ENCODE measurements around the gene APAF1. TPM values are rescaled to one million over a fixed set of nuclear protein-coding genes. Genes with fewer than 3 reads are reported as not detected.

APAF1 gene
- total RNA-seq, 4 donors from 2014 or later: 5.7 to 8.5 (median 6.5) TPM

GRCh38 chr12:98691351-98691750, 46.3 kb downstream of the APAF1 start:
- intact Hi-C loops (cut with DNase I; ENCODE audit: low total_unique reads): no loop called here
- DNase-seq (ENCODE audit: low spot score in 2 of 2): no peak
- no peak overlapping the region for H3K4me3 ChIP-seq (ENCODE audit: low read depth, poor library complexity, severe bottlenecking)
- no peak for TF ChIP-seq CTCF (IDR thresholded peaks at IDR 0.05)
- no peak for TF ChIP-seq POLR2A (IDR thresholded peaks at IDR 0.05)

DNA sequence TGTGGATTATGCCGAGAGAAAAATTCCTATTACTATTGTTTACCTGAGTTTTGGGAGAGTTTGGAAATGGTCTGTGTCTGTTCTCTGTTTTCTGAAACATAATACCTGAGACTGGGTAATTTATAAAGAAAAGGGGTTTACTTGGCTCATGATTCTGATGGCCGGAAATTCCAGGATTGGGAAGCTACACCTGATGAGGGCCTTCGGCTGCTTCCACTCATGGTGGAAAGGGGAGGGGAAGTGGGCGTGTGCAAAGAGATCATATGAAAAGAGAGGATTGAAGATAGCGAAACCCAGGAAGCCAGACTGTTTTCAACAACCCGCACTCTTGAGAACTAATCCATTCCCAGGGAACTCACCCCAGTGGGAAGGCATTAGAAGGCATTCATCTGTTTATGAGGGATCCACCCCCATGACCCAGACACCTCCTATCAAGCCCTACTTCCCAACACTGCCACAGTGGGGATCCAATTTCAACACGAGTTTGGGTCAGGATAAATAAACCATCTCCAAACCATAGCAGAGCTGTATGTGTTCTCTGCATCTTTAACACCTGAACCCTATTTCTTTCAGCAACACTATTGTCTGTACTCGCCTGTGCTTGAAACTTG, 51.1 kb downstream of the APAF1 start:
- H3K4me3 ChIP-seq (ENCODE audit: low read depth, poor library complexity, severe bottlenecking): no peak overlapping the region
- 84% methylated on average over 8 of the region's 8 CpGs for whole genome bisulfite sequencing, 2 donors
- TF ChIP-seq POLR2A (IDR thresholded peaks at IDR 0.05) (no peak), CTCF (IDR thresholded peaks at IDR 0.05) (no peak)
- intact Hi-C loops (cut with DNase I; ENCODE audit: low total_unique reads): no loop called here
- DNase-seq (ENCODE audit: low spot score in 2 of 2): no peak

DNA sequence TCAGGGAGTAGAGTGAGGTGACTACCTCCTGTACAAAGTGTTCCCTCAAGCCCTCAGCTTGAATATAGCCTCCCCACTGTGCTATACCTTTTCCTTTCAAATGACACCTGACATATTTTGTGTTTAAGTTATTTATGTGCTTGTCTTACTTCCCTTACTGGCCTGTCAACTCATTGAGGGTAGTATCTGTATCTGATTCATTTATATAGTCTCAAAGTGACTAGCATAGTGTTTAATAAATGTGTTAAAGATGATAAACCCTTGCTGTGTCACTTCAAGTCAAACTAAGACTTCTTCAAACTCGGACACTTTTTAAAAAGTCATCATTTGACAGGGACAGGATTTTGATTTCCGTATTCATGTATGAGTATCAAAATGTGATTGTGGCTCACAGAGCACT, 52.1 kb downstream of the APAF1 start:
- H3K4me3 ChIP-seq (ENCODE audit: low read depth, poor library complexity, severe bottlenecking): no peak overlapping the region
- TF ChIP-seq CTCF (IDR thresholded peaks at IDR 0.05) (no peak), POLR2A (IDR thresholded peaks at IDR 0.05) (no peak)
- intact Hi-C loops (cut with DNase I; ENCODE audit: low total_unique reads): no loop called here
- DNase-seq (ENCODE audit: low spot score in 2 of 2): no peak
- WGBS, 2 donors: 92 to 95% methylated on average over 2 of the region's 2 CpGs

- 40% methylated on average over 6 of the region's 6 CpGs for WGBS, 2 donors
- intact Hi-C loops (cut with DNase I; ENCODE audit: low total_unique reads): no loop called here
- TF ChIP-seq CTCF (IDR thresholded peaks at IDR 0.05) (no peak), POLR2A (IDR thresholded peaks at IDR 0.05) (no peak)
- no peak overlapping the region for H3K4me3 ChIP-seq (ENCODE audit: low read depth, poor library complexity, severe bottlenecking)
- DNase-seq (ENCODE audit: low spot score in 2 of 2): peak in 1 of 2 donors; percentile 17
Measured at GRCh38 chr12:98698603-98699463, 53.7 kb downstream of the APAF1 start.

- intact Hi-C loops (cut with DNase I; ENCODE audit: low total_unique reads): no loop called here
- no peak overlapping the region for H3K4me3 ChIP-seq (ENCODE audit: low read depth, poor library complexity, severe bottlenecking)
- no peak for TF ChIP-seq POLR2A (IDR thresholded peaks at IDR 0.05)
- no peak for TF ChIP-seq CTCF (IDR thresholded peaks at IDR 0.05)
- 47 to 57% methylated on average over 3 of the region's 3 CpGs for WGBS, 2 donors
- DNase-seq (ENCODE audit: low spot score in 2 of 2): no peak
Measured at GRCh38 chr12:98699586-98699985, 54.5 kb downstream of the APAF1 start.

Data from lower leg skin (tissue), 4 donors.